ENCODE results near the gene SCAANT1. TPM values are rescaled to one million over a fixed set of nuclear protein-coding genes. Genes with fewer than 3 reads are reported as not detected.

Gene SCAANT1
- total and polyA plus RNA-seq, 3 experiments from 2014 or later, result not detected

DNA sequence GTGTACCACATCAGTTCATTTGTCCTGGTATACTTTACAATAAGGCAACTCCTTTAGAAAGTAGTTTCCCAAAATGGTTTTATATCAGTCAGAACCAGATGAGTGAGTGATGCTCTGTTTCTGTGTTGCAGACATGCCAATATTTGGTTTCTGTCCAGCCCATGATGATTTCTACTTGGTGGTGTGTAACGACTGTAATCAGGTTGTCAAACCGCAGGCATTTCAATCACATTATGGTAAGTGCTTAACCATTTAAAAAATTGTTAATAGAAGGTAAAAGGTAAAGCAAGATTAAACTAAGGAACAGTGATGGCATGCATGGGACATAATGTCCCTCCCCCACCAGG is 40.0 kb upstream of the SCAANT1 start:
- CTCF ChIA-PET, result interaction anchor here (2.2 to 3.8 kb wide), 2 partner anchors 10 to 40 kb away, joined by 16 to 18 read pairs; no protein-coding TSS in a partner anchor
- peak overlapping the region; percentile 12 to 79 (median 60) for H3K27ac Mint-ChIP-seq
- H3K27me3 Mint-ChIP-seq, result no peaks in the 10 kb centered on the region
- DNase-seq, result no peak
- POLR2A ChIA-PET, result no interaction called here
- no peaks in the 10 kb centered on the region for H3K9me3 ChIP-seq (ENCODE audit: low read length)
- H3K36me3 ChIP-seq (ENCODE audit: insufficient read depth, low read length), result no peaks in the 10 kb centered on the region
- H3K27me3 ChIP-seq (ENCODE audit: insufficient read depth, low read length, poor library complexity, severe bottlenecking), result no peaks in the 10 kb centered on the region
- no peaks in the 10 kb centered on the region for H3K9me3 Mint-ChIP-seq
- peaks cover 0 to 33% (median 6%) of the 10 kb centered on the region in 3 donors for H3K36me3 Mint-ChIP-seq
- no peak overlapping the region for H3K4me3 ChIP-seq (ENCODE audit: low read length)
- H3K4me1 ChIP-seq (ENCODE audit: insufficient read depth, low read length), result peaks cover 20% of the 10 kb centered on the region
- peak overlapping the region in 5 of 7 donors; percentile 15 to 76 (median 44) for H3K4me3 Mint-ChIP-seq
- H3K4me1 Mint-ChIP-seq, result peaks cover 45 to 66% (median 60%) of the 10 kb centered on the region in 3 donors
- no peak overlapping the region for H3K27ac ChIP-seq (ENCODE audit: low read depth, low read length)

DNA sequence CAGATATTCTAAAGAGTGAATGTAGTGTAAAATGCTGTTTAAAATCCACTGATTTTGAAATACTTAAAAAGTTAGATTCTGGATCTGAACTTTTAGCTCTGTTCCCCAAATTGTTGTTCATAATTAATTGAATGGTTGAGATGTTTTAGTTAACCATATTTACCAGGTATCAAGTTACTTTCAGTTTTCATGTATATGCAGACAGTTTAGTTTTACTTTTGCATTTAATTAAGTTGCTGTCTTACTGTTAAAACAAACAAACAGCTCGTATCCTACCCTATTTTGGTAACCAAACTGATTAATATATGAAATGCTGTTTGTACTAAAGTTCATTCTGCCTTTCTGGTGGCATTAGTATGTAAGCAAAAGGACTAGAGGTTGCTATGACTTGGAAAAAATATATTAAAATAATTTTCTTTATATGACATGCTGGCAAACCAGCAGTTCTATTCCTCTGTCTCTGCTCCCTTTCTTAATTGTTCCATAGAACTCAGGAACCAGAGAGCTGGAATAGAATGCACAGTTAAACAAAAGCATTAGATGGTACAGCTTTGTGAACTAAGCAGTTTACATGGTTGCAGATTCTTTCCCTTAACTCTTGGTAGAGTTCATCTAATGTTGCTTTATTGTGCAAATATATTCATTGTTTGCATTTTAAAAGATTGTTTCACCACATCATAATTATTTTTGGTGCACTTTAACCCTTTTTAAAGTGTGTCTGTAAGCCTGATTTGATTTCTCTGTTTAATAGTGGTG is 39.5 kb upstream of the SCAANT1 start:
- Mint-ChIP-seq H3K27me3 (no peaks in the 10 kb centered on the region), H3K4me1 (peaks cover 49 to 67% (median 61%) of the 10 kb centered on the region in 3 donors), H3K4me3 (peak overlapping the region in 6 of 7 donors; percentile 27 to 76 (median 57)), H3K27ac (peak overlapping the region; percentile 62 to 91 (median 78)), H3K36me3 (peaks cover 0 to 32% (median 6%) of the 10 kb centered on the region in 3 donors), H3K9me3 (no peaks in the 10 kb centered on the region)
- peaks cover 20% of the 10 kb centered on the region for H3K4me1 ChIP-seq (ENCODE audit: insufficient read depth, low read length)
- POLR2A ChIA-PET, result no interaction called here
- CTCF ChIA-PET, result interaction anchor here (1.0 to 3.8 kb wide), 3 partner anchors 10 to 41 kb away, joined by 4 to 18 read pairs (median 16); no protein-coding TSS in a partner anchor
- no peak overlapping the region for H3K27ac ChIP-seq (ENCODE audit: low read depth, low read length)
- H3K9me3 ChIP-seq (ENCODE audit: low read length), result no peaks in the 10 kb centered on the region
- H3K36me3 ChIP-seq (ENCODE audit: insufficient read depth, low read length), result no peaks in the 10 kb centered on the region
- H3K4me3 ChIP-seq (ENCODE audit: low read length), result no peak overlapping the region
- no peaks in the 10 kb centered on the region for H3K27me3 ChIP-seq (ENCODE audit: insufficient read depth, low read length, poor library complexity, severe bottlenecking)
- DNase-seq, result no peak

DNA sequence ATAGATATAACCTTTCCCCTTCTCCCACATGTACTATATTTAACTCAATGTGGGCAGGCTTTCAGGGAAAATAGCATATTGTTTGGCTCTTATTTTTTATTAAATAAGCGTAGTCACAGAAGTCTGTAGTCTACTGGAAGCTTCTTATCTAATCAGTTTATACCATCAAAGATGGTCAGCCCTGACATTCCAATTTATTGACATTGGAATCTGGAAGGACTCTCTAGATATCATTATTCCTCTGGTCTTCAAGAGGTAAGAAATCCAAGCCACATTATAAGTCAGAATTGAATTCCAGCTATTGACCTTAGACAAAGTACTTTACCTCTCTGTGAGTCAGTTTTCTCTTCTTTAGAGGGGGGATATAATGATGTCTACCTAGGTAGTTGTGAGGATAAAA is 38.5 kb upstream of the SCAANT1 start:
- Histone ChIP-seq H3K27ac (ENCODE audit: low read depth, low read length) (no peak overlapping the region), H3K4me3 (ENCODE audit: low read length) (no peak overlapping the region), H3K36me3 (ENCODE audit: insufficient read depth, low read length) (no peaks in the 10 kb centered on the region), H3K4me1 (ENCODE audit: insufficient read depth, low read length) (peaks cover 20% of the 10 kb centered on the region), H3K9me3 (ENCODE audit: low read length) (no peaks in the 10 kb centered on the region), H3K27me3 (ENCODE audit: insufficient read depth, low read length, poor library complexity, severe bottlenecking) (no peaks in the 10 kb centered on the region)
- CTCF ChIA-PET, result interaction anchor here (0.5 to 3.8 kb wide), 4 partner anchors 11 to 52 kb away, joined by 3 to 18 read pairs (median 10); no protein-coding TSS in a partner anchor
- no peaks in the 10 kb centered on the region for H3K27me3 Mint-ChIP-seq
- peak overlapping the region in 3 of 7 donors; percentile 46 to 76 (median 54) for H3K4me3 Mint-ChIP-seq
- H3K4me1 Mint-ChIP-seq, result peaks cover 57 to 72% (median 68%) of the 10 kb centered on the region in 3 donors
- H3K27ac Mint-ChIP-seq, result peak overlapping the region in 6 of 8 donors; percentile 55 to 84 (median 69)
- no peak for DNase-seq
- H3K9me3 Mint-ChIP-seq, result no peaks in the 10 kb centered on the region
- peaks cover 0 to 31% (median 7%) of the 10 kb centered on the region in 3 donors for H3K36me3 Mint-ChIP-seq
- POLR2A ChIA-PET, result no interaction called here

DNA sequence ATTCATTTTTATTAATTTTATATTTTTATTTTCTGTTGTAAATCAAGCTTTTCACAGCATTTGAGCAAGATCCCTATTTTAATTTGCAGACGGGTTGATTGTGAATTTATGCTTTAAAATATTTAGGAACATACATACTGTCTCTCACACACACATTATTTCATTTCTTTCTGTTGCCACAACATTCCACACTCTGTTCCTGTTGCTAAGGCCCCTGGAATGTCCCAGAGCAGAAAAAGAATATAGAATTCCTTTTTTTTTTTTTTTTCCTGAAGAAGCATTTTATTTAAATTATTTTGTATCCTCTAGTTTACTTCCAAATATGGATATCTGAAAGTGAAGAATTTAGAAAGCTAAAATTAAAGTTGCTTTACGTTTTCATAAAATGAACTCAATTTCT is 36.8 kb upstream of the SCAANT1 start:
- H3K4me1 Mint-ChIP-seq, result peaks cover 52 to 78% (median 73%) of the 10 kb centered on the region in 3 donors

DNA sequence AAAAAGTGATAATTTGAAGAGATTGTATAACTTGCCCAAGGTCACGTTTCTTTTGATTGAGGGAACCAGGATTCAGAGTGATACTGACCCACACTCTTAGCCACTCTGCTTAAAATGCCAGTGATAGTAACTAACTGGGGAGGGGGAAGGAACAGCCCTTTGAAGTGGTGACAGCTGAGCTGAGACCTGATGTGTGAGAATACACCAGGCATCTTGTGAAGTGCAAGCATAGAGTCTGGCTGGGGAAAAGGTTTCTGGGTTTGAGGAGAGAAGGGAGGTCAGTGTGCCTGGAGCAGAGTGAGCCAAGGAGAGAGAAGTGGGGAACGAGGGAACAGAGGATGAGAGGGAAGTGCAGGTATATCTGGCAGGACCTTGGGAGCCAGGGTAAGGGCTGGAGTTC is 35.4 kb upstream of the SCAANT1 start:
- Histone ChIP-seq H3K4me3 (ENCODE audit: low read length) (no peak overlapping the region), H3K27me3 (ENCODE audit: insufficient read depth, low read length, poor library complexity, severe bottlenecking) (no peaks in the 10 kb centered on the region), H3K27ac (ENCODE audit: low read depth, low read length) (no peak overlapping the region), H3K36me3 (ENCODE audit: insufficient read depth, low read length) (no peaks in the 10 kb centered on the region), H3K4me1 (ENCODE audit: insufficient read depth, low read length) (peaks cover 20% of the 10 kb centered on the region), H3K9me3 (ENCODE audit: low read length) (no peaks in the 10 kb centered on the region)
- no peak for DNase-seq
- Mint-ChIP-seq H3K36me3 (peaks cover 0 to 23% (median 6%) of the 10 kb centered on the region in 3 donors), H3K27ac (peak overlapping the region in 6 of 8 donors; percentile 18 to 87 (median 48)), H3K9me3 (no peaks in the 10 kb centered on the region), H3K27me3 (no peaks in the 10 kb centered on the region), H3K4me1 (peaks cover 65 to 90% (median 80%) of the 10 kb centered on the region in 3 donors), H3K4me3 (no peak overlapping the region)
- POLR2A ChIA-PET, result no interaction called here
- CTCF ChIA-PET, result interaction anchor here (0.6 kb wide), 1 partner anchor 13 kb away, joined by 4 read pairs; no protein-coding TSS in a partner anchor

More for the DNA sequence above, 36.8 kb upstream of the SCAANT1 start:
- H3K27ac ChIP-seq (ENCODE audit: low read depth, low read length), result no peak overlapping the region
- Mint-ChIP-seq H3K9me3 (no peaks in the 10 kb centered on the region), H3K4me3 (no peak overlapping the region), H3K27ac (peak overlapping the region in 1 of 8 donors; percentile 29), H3K27me3 (no peaks in the 10 kb centered on the region), H3K36me3 (peaks cover 0 to 26% (median 4%) of the 10 kb centered on the region in 3 donors)
- ChIA-PET POLR2A (no interaction called here), CTCF (interaction anchor here (1.3 to 3.8 kb wide), 2 partner anchors 43 to 74 kb away, joined by 3 to 18 read pairs; no protein-coding TSS in a partner anchor)
- no peaks in the 10 kb centered on the region for H3K9me3 ChIP-seq (ENCODE audit: low read length)
- no peak overlapping the region for H3K4me3 ChIP-seq (ENCODE audit: low read length)
- no peaks in the 10 kb centered on the region for H3K36me3 ChIP-seq (ENCODE audit: insufficient read depth, low read length)
- no peak for DNase-seq
- no peaks in the 10 kb centered on the region for H3K27me3 ChIP-seq (ENCODE audit: insufficient read depth, low read length, poor library complexity, severe bottlenecking)
- peaks cover 20% of the 10 kb centered on the region for H3K4me1 ChIP-seq (ENCODE audit: insufficient read depth, low read length)

DNA sequence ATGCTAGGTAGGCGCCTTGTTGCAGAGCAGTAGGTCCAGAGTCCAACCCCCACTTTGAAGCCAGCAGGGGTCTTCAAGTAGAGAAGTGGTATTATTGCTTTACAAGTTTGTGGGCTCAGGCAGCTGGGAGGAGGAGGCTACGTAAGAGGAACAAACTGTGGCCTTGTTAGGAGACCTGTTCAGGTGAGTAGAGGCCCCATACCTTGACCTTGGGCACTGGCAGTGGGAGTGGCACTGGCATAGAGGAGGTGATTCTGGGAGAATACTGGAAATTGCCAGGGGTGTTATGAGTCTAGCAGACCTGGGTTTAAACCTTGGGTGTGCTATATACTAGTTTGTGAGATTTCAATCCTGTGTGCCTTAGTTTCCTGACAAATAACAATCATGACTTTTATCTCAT is 34.6 kb upstream of the SCAANT1 start:
- ChIA-PET CTCF (interaction anchor here (0.6 kb wide), 1 partner anchor 14 kb away, joined by 4 read pairs; no protein-coding TSS in a partner anchor), POLR2A (no interaction called here)
- no peak for DNase-seq
- H3K4me3 Mint-ChIP-seq, result peak overlapping the region in 1 of 7 donors; percentile 4
- Histone ChIP-seq H3K27ac (ENCODE audit: low read depth, low read length) (no peak overlapping the region), H3K9me3 (ENCODE audit: low read length) (no peaks in the 10 kb centered on the region), H3K27me3 (ENCODE audit: insufficient read depth, low read length, poor library complexity, severe bottlenecking) (no peaks in the 10 kb centered on the region), H3K36me3 (ENCODE audit: insufficient read depth, low read length) (no peaks in the 10 kb centered on the region), H3K4me1 (ENCODE audit: insufficient read depth, low read length) (peaks cover 15% of the 10 kb centered on the region), H3K4me3 (ENCODE audit: low read length) (no peak overlapping the region)
- no peaks in the 10 kb centered on the region for H3K27me3 Mint-ChIP-seq
- H3K27ac Mint-ChIP-seq, result peak overlapping the region in 4 of 8 donors; percentile 45 to 87 (median 74)
- H3K4me1 Mint-ChIP-seq, result peaks cover 63 to 90% (median 77%) of the 10 kb centered on the region in 3 donors
- H3K36me3 Mint-ChIP-seq, result peaks cover 0 to 20% (median 6%) of the 10 kb centered on the region in 3 donors
- H3K9me3 Mint-ChIP-seq, result no peaks in the 10 kb centered on the region

DNA sequence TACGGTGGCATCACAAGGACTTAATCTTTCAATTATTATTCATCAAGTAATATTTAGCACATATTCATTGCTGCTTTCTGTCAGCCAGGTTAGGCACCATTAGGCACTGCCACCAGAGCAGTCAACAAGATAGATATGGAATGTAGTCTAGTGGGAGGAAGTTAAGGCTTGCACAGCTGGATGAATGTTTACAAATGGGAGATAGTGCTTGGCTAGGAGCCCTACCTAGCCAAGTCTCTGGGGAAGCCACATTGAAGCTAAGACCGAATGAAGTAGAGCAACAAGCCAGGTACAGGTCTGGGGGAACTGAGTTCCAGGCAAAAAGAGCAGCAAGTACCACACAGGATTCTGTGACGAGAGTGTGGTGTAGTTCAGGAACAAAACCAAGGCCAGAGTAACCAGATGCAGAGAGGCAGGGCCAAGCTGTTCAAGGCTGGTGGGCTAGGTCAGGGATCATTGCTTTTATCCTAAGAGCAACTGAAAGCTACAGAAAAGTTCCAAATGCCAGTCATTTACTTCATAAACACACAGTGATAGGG is 33.4 kb upstream of the SCAANT1 start:
- POLR2A ChIA-PET, result interaction anchor here (0.7 kb wide), 1 partner anchor 89 kb away, joined by 3 read pairs; no protein-coding TSS in a partner anchor
- Histone ChIP-seq H3K4me1 (ENCODE audit: insufficient read depth, low read length) (peaks cover 5% of the 10 kb centered on the region), H3K9me3 (ENCODE audit: low read length) (no peaks in the 10 kb centered on the region), H3K27me3 (ENCODE audit: insufficient read depth, low read length, poor library complexity, severe bottlenecking) (no peaks in the 10 kb centered on the region), H3K27ac (ENCODE audit: low read depth, low read length) (no peak overlapping the region), H3K36me3 (ENCODE audit: insufficient read depth, low read length) (no peaks in the 10 kb centered on the region), H3K4me3 (ENCODE audit: low read length) (no peak overlapping the region)
- peak overlapping the region in 5 of 8 donors; percentile 15 to 78 (median 43) for H3K27ac Mint-ChIP-seq
- no peak for DNase-seq
- no peaks in the 10 kb centered on the region for H3K27me3 Mint-ChIP-seq
- H3K4me1 Mint-ChIP-seq, result peaks cover 56 to 90% (median 74%) of the 10 kb centered on the region in 3 donors
- peak overlapping the region in 1 of 7 donors; percentile 42 for H3K4me3 Mint-ChIP-seq
- peaks cover 0 to 20% (median 6%) of the 10 kb centered on the region in 3 donors for H3K36me3 Mint-ChIP-seq
- CTCF ChIA-PET, result interaction anchor here (1.3 kb wide), 1 partner anchor 13 kb away, joined by 3 read pairs; no protein-coding TSS in a partner anchor
- H3K9me3 Mint-ChIP-seq, result no peaks in the 10 kb centered on the region
